B cell (primary cell): ENCODE data around the gene C1QL3.

Experiments
- CTCF ChIP-seq: fragments of 200-600 bp; IDR thresholded peaks from one replicate; pipeline ENCODE4 v1.8.0; 2022; ENCODE audit warnings: antibody characterized with exemption, mild to moderate bottlenecking
- EZH2 ChIP-seq: IDR thresholded peaks from 2 replicates; pipeline ENCODE4 v1.6.1; 2012; ENCODE audit warnings: borderline replicate concordance, low read depth, mild to moderate bottlenecking, moderate library complexity, low read length; ENCODE audit not compliant: insufficient read depth, poor library complexity, severe bottlenecking

- no peak for TF ChIP-seq CTCF
- TF ChIP-seq EZH2 = no peak
Measured at GRCh38 chr10:16520900-16521299, 779 bp downstream of the C1QL3 start.
